ENCODE data around the gene SASH1. TPM values are rescaled to one million over a fixed set of nuclear protein-coding genes. Genes with fewer than 3 reads are reported as not detected.

The SASH1 gene
- total RNA-seq, 1 experiment from 2014 or later, result 42.0 TPM

GRCh38 chr6:148396926-148397325 lies 54.3 kb downstream of the SASH1 start:
- TF ChIP-seq CTCF (IDR thresholded peaks at IDR 0.05; ENCODE audit: insufficient read depth in 1 of 2, low read depth in 1 of 2, low read length in 1 of 2, severe bottlenecking in 1 of 2, unreplicated experiment in 1 of 2), result no peak
- intact Hi-C loops (cut with micrococcal nuclease; ENCODE audit: unreplicated experiment), result no loop called here

GRCh38 chr6:148398244-148398643 lies 55.6 kb downstream of the SASH1 start:
- CTCF ChIA-PET, result no interaction called here
- H3K27ac Mint-ChIP-seq (ENCODE audit: unreplicated experiment), result peak overlapping the region; percentile 27
- Histone ChIP-seq H3K4me1 (peaks cover 20% of the 10 kb centered on the region), H3K9me3 (no peaks in the 10 kb centered on the region), H3K27me3 (replicated peaks; ENCODE audit: control insufficient read depth, insufficient read depth, low read length) (no peaks in the 10 kb centered on the region), H3K4me3 (ENCODE audit: low read depth, low read length) (no peak overlapping the region), H3K36me3 (ENCODE audit: control insufficient read depth, insufficient read depth, low read length) (no peaks in the 10 kb centered on the region)
- H3K4me1 Mint-ChIP-seq (ENCODE audit: low read depth, unreplicated experiment), result peaks cover 7% of the 10 kb centered on the region
- intact Hi-C loops (cut with micrococcal nuclease; ENCODE audit: unreplicated experiment), result no loop called here
- no peaks in the 10 kb centered on the region for H3K9me3 Mint-ChIP-seq (ENCODE audit: unreplicated experiment)
- H3K36me3 Mint-ChIP-seq (ENCODE audit: insufficient read depth, unreplicated experiment), result peaks cover 12% of the 10 kb centered on the region
- POLR2A ChIA-PET, result no interaction called here
- H3K4me3 Mint-ChIP-seq (ENCODE audit: unreplicated experiment), result no peak overlapping the region
- DNase-seq, result no peak
- BruUV-seq (replicated peaks), result no TSS peak
- TF ChIP-seq CTCF (IDR thresholded peaks at IDR 0.05; ENCODE audit: insufficient read depth in 1 of 2, low read depth in 1 of 2, low read length in 1 of 2, severe bottlenecking in 1 of 2, unreplicated experiment in 1 of 2), result no peak
- H3K27me3 Mint-ChIP-seq (ENCODE audit: insufficient read depth, unreplicated experiment), result no peaks in the 10 kb centered on the region

More at GRCh38 chr6:148396926-148397325, 54.3 kb downstream of the SASH1 start:
- no peaks in the 10 kb centered on the region for H3K9me3 Mint-ChIP-seq (ENCODE audit: unreplicated experiment)
- Histone ChIP-seq H3K9me3 (no peaks in the 10 kb centered on the region), H3K36me3 (ENCODE audit: control insufficient read depth, insufficient read depth, low read length) (no peaks in the 10 kb centered on the region), H3K27me3 (replicated peaks; ENCODE audit: control insufficient read depth, insufficient read depth, low read length) (no peaks in the 10 kb centered on the region), H3K4me3 (ENCODE audit: low read depth, low read length) (no peak overlapping the region), H3K4me1 (peaks cover 17% of the 10 kb centered on the region)
- ChIA-PET CTCF (interaction anchor here (1.0 kb wide), 1 partner anchor 219 kb away, joined by 3 read pairs; no protein-coding TSS in a partner anchor), POLR2A (no interaction called here)
- H3K27ac Mint-ChIP-seq (ENCODE audit: unreplicated experiment), result no peak overlapping the region
- no peak for DNase-seq
- H3K4me1 Mint-ChIP-seq (ENCODE audit: low read depth, unreplicated experiment), result peaks cover 7% of the 10 kb centered on the region
- H3K36me3 Mint-ChIP-seq (ENCODE audit: insufficient read depth, unreplicated experiment), result peaks cover 13% of the 10 kb centered on the region
- no peaks in the 10 kb centered on the region for H3K27me3 Mint-ChIP-seq (ENCODE audit: insufficient read depth, unreplicated experiment)
- no TSS peak for BruUV-seq (replicated peaks)
- H3K4me3 Mint-ChIP-seq (ENCODE audit: unreplicated experiment), result no peak overlapping the region

- BruUV-seq (replicated peaks), result no TSS peak
- intact Hi-C loops (cut with micrococcal nuclease; ENCODE audit: unreplicated experiment), result no loop called here
- no peak for TF ChIP-seq CTCF (IDR thresholded peaks at IDR 0.05; ENCODE audit: insufficient read depth in 1 of 2, low read depth in 1 of 2, low read length in 1 of 2, severe bottlenecking in 1 of 2, unreplicated experiment in 1 of 2)
- H3K36me3 Mint-ChIP-seq (ENCODE audit: insufficient read depth, unreplicated experiment), result peaks cover 12% of the 10 kb centered on the region
- H3K27ac Mint-ChIP-seq (ENCODE audit: unreplicated experiment), result no peak overlapping the region
- Histone ChIP-seq H3K4me3 (ENCODE audit: low read depth, low read length) (no peak overlapping the region), H3K27me3 (replicated peaks; ENCODE audit: control insufficient read depth, insufficient read depth, low read length) (no peaks in the 10 kb centered on the region), H3K4me1 (peaks cover 24% of the 10 kb centered on the region), H3K9me3 (no peaks in the 10 kb centered on the region), H3K36me3 (ENCODE audit: control insufficient read depth, insufficient read depth, low read length) (no peaks in the 10 kb centered on the region)
- no peaks in the 10 kb centered on the region for H3K9me3 Mint-ChIP-seq (ENCODE audit: unreplicated experiment)
- DNase-seq, result no peak
- H3K4me3 Mint-ChIP-seq (ENCODE audit: unreplicated experiment), result no peak overlapping the region
- ChIA-PET CTCF (no interaction called here), POLR2A (interaction anchor here (0.6 kb wide), 1 partner anchor 129 kb away, joined by 3 read pairs; no protein-coding TSS in a partner anchor)
- H3K27me3 Mint-ChIP-seq (ENCODE audit: insufficient read depth, unreplicated experiment), result no peaks in the 10 kb centered on the region
- peaks cover 7% of the 10 kb centered on the region for H3K4me1 Mint-ChIP-seq (ENCODE audit: low read depth, unreplicated experiment)
Measured at GRCh38 chr6:148398678-148399077, 56.0 kb downstream of the SASH1 start.
